Stimulated activated CD4-positive, alpha-beta T cell treated with anti-CD3 and anti-CD28 coated beads, TNF-alpha, amount 100 ng/mL, for 24 hours (primary cell): Measurements from ENCODE around the gene RAVER1.
"Not testable (repeated sequence)": the region's sequence is repeated elsewhere in the genome, so short reads cannot be mapped to it uniquely, and the experiment has no call there.

ENCODE experiments used
- DNase-seq, 3 experiments: peaks; one replicate each; pipeline ENCODE4 v3.0.0-alpha.2; 2020; ENCODE audit warnings: low read depth in 3 of 3

RAVER1 gene

DNA sequence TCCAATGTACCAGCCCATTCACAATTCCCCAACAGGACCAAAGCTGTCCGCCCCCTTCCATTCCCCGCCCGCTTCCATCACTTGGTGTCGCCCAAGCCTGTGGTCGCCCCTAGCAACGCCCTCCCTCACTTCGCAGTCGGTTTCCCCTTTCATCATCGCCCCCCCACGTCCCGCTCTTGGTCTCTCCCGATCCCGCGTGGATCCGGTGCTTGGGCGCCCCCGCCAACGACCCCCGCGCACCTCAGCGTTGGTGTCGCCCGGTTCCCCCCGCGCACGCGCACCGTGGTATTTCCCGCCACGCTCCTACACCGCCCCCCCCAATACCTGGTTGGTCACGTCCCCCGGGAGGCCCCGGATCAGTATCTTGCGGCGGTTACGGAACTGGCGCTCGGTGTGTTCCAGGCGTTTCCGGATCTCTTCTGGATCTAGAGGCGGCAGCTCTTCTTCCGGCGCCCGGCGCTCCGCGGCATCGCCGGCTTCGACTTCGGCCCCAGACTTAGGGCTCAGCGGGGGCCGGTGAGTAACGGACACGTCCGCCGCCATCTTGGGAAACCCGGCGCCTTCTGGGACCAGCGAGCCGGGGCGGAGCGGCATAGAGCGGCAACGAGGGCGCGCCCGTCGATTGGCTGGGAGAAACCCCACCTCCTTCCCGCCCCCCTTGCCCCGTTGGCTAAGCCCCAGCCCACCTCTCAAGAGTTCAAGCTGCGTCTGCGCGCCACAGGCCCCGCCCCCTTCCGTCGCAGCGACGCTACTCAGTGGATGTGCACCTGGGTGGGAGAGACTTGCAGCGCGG is at the start of gene RAVER1:
RAVER1 (minus strand) TSS at position 565 of the 793 bp plus-strand sequence; CDS start at position 543, 22 bp downstream.
- peak; percentile 95 to 99 (median 97) for DNase-seq

DNA sequence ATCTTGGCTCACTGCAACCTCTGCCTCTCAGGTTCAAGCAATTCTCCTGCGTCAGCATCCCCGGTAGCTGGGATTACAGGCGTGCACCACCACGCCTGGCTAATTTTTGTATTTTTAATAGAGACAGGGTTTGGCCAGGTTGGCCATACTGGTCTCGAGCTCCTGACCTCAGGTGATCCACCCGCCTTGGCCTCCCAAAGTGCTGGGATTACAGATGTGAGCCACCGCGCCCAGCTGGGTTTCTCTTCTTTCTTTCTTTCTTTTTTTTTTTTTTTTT is 49.8 kb upstream of the RAVER1 start:
- DNase-seq: not testable (repeated sequence)

DNA sequence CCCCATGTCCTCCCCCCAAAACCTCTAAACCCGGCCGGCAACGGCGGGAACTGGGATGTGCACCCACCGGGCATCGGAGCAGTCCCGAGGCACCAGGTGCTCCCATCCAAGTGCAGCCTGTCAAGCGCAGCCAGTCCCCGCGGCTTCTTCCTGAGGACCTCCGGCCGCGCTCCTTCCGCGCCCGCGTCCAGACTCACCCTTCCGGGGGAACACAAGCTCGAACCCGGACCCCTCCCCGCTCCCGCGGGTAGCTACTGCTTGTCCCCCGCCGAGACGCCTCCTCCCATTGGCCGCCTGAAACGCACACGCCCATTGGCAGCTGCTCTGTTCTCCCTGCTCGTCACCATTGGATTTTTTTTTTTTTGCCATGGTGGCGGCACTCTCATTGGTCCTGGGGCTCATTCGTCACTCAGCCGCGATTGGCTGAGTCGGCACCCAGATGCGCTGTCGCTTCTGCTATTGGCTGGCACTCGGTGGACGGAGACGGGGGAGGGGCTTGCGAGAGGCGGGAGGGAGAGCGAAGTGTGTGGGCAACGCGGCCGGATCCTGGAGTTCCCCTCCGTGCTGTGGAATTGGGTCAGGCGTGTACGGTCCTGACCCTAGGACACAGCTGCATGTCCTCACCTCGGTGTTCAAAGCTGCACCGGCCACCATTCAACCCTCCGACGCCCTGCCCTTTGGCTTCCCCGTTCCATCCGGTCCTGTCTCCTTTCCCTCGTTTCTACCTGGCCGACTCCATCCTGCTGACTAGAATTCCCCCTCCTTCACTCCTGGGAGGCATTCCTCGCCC is 47.2 kb upstream of the RAVER1 start, which contains the start of gene TYK2:
TYK2 (minus strand) TSS at position 260 of the 790 bp plus-strand sequence. CDS start 2,166 bp downstream, outside the sequence.
- peak; percentile 90 to 97 (median 95) for DNase-seq

- DNase-seq: no peak
Observed at GRCh38 chr19:10379880-10380312, 46.6 kb upstream of the RAVER1 start.

DNA sequence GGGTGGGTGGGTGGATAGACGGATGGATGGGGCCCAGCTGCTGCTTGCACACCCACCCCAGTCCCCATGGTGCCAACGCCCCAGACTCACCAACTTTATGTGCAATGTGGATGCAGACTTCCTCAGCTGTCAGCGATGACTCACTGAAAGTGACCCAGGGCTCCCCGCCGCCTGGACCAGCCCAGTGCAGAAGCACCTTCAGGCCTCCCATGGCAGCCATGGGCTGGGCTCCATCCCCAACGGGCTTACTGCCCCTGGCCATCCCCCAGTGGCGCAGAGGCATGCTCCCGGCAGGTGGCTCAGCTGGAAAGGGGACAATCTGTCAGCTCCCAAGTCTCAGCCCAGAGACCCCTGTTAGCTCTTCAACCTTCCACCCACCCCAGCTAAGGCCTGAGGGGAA is 44.8 kb upstream of the RAVER1 start:
- DNase-seq: no peak

DNA sequence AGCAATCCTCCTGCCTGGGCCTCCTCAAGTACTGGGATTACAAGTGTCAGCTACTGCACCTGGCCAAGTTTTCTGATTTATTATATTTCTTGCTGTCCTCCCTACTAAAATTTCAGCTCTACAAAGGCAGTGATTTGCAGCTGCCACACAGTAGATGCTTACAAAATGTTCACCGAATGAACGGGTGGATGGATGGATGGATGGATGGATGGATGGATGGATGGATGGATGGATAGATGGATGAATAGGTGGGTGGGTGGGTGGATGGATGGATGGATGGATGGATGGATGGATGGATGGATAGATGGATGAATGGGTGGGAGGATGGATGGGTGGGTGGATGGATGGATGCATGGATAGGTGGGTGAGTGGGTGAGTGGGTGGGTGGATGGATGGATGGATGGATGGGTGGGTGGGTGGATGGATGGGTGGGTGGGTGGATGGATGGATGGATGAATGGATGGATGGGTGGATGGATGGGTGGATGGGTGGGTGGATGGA is 43.9 kb upstream of the RAVER1 start:
- DNase-seq: not testable (repeated sequence)

- DNase-seq: no peak
Observed at GRCh38 chr19:10374931-10375330, 41.6 kb upstream of the RAVER1 start.

GRCh38 chr19:10372690-10373089 is 39.4 kb upstream of the RAVER1 start:
- DNase-seq: no peak

DNA sequence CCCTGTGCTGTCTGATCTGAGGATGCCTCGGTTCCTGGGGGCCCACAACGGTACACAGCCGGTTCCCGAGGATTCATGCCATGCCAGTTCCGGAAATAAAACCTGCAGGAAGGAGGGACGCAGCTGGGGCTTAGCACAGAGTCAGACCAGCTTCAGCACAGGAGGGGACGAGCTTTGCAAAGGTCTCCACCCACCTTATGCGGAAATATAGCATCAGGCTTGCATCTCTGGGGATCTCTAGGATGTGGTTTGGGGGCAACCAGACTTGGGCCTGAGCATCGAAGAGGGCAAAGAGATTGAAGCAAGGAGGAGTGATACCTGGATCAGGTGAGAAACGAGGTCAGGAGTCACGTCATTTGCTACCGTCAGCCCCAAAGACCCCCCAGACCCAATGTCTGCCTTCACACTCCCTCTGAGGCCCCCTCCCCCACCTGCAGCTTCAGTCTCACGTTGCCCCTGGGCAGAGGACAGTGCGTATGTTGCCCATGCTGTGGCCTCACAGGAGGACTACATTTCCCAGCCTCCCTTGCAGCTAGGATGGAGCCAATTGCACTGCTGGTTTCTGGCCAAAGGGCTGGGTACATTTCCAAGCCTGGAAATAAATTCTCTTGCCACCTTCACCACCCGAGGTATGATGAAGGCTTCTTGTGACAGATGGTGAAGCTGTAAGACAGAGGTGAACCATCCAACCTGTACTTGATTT is 34.9 kb upstream of the RAVER1 start:
- no peak for DNase-seq

GRCh38 chr19:10366950-10367512 is 33.7 kb upstream of the RAVER1 start:
- DNase-seq: not testable (repeated sequence)

DNA sequence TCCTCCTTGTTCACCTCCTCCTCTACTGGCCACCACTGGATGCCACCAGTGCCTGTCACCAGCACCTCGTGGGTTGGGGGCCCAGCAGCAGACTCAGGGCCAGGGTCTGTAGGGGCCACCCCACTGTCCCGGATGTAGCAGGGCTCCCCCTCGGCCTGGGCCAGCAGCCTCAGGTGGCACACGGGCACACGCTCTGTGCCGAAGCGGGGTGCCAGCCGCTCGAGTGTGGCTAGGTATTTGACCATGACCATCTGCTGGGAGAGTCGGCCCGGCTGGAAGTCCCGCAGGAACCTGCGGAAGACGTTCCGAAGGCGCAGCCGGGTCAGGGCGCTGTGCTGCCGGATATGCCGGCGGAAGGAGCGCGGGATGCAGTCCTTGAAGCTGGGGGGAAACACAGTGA is 32.2 kb upstream of the RAVER1 start:
- no peak for DNase-seq

GRCh38 chr19:10364644-10365043 is 31.3 kb upstream of the RAVER1 start:
- no peak for DNase-seq

- no peak for DNase-seq
Observed at GRCh38 chr19:10363789-10364281, 30.5 kb upstream of the RAVER1 start.

DNA sequence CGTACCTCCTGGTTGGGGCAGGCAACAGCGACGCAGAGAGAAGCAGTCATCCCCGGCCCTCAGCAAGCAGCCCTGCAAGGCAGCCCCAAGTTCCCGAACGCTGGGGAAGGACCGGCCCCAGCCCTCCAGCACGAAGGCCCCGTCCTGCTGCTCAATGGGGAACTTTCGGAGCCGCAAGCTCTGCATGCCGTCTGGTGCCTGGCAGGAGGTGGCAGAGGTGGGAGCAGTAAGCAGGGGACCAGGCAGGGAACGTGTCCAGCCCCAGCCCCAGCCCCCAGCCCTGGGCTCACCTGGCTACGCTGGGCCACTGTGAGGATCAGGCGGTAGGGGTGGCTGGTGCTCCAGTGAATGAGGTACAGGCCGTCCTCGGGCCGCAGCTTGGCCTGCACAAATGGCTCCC is 28.9 kb upstream of the RAVER1 start:
- no peak for DNase-seq

GRCh38 chr19:10361569-10362011 is 28.3 kb upstream of the RAVER1 start:
- no peak for DNase-seq

GRCh38 chr19:10356431-10356830 is 23.1 kb upstream of the RAVER1 start:
- no peak for DNase-seq

DNA sequence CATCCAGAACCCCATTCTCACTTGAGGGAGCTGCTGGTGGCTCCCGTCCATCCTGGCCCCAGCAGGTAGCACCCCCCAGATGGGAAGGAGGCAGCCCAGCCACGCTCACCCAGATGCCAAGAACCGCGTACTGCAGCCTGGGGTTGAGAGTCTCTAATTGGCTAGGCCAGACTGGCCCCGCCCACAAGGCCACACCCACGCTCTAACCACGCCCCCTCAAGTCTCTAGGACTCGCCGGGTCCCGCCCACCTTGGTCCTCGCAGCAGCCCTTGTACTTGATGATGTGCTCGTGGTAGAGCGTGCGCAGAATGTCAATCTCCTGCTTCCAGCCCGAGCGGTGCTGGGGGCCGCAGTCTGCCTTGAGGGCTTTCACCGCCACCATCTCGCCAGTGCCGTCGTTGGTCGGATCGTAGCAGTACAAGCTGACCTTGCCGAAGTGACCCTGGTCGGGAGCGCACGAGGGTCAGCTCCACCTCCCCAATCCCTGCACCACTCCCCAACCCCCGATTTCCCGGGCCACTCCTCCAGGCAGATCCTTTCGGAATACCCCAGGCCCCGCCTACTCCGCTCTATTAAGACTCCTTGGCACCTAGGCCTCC is 20.6 kb upstream of the RAVER1 start:
- peak in 2 of 3 experiments; percentile 31 to 62 for DNase-seq

GRCh38 chr19:10352764-10353671 is 19.7 kb upstream of the RAVER1 start:
- DNase-seq: no peak

DNA sequence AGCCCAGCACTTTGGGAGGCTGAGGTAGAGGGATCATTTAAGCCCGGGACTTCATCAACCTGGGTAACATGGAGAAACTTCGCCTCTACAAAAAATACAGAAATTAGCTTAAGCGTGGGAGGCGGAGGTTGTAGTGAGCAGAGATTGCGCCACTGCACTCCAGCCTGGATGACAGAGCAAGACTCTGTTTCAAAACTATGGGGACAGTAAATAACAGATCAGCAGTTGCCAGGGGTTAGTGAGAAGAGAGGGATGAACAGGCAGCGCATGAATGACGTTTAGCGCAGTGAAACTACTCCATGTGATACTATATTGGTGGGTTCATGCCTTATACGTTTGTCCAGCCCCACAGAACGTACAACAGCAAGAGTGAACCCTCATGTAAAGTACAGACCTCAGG is 13.2 kb upstream of the RAVER1 start:
- no peak for DNase-seq

DNA sequence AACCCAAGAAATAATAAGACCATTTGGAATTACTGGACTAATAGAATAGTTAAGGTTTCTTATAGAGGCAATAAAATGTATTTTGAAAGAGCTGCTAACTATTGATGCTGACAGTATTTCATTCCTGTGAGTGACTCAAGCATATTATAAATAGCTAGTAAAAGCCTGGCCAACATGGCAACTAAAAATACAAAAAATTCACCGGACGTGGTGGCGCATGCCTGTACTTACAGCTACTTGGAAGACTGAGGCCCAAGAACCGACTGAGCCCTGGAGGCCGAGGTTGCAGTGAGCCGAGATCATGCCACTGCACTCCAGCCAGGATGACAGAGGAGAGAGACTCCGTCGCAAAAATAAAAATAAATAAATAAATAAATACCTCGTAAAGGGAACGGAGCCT is 11.5 kb upstream of the RAVER1 start:
- DNase-seq: no peak
